ENCODE measurements around the gene ZBTB7C.

Gene ZBTB7C

GRCh38 chr18:48119204-48119603 is 290.0 kb downstream of the ZBTB7C start:
- no peak for DNase-seq (ENCODE audit: low read depth)

- no peak for DNase-seq (ENCODE audit: low read depth)
These were observed 292.1 kb downstream of the ZBTB7C start for GRCh38 chr18:48116873-48117630.

- no peak for DNase-seq (ENCODE audit: low read depth)
These were observed 293.2 kb downstream of the ZBTB7C start for GRCh38 chr18:48116017-48116416.

GRCh38 chr18:48113691-48114090 is 295.5 kb downstream of the ZBTB7C start:
- DNase-seq (ENCODE audit: low read depth): no peak

GRCh38 chr18:48111587-48111986 is 297.6 kb downstream of the ZBTB7C start:
- DNase-seq (ENCODE audit: low read depth): no peak

- no peak for DNase-seq (ENCODE audit: low read depth)
These were observed 298.4 kb downstream of the ZBTB7C start for GRCh38 chr18:48110797-48111196.

- DNase-seq (ENCODE audit: low read depth): no peak
These were observed 299.2 kb downstream of the ZBTB7C start for GRCh38 chr18:48109961-48110493.

GRCh38 chr18:48108136-48108535 is 301.0 kb downstream of the ZBTB7C start:
- DNase-seq (ENCODE audit: low read depth): no peak

- no peak for DNase-seq (ENCODE audit: low read depth)
These were observed 302.0 kb downstream of the ZBTB7C start for GRCh38 chr18:48106976-48107781.

GRCh38 chr18:48106498-48106897 is 302.7 kb downstream of the ZBTB7C start:
- DNase-seq (ENCODE audit: low read depth): no peak

GRCh38 chr18:48105317-48105716 is 303.9 kb downstream of the ZBTB7C start:
- no peak for DNase-seq (ENCODE audit: low read depth)

- no peak for DNase-seq (ENCODE audit: low read depth)
These were observed 304.5 kb downstream of the ZBTB7C start for GRCh38 chr18:48104705-48105104.

- DNase-seq (ENCODE audit: low read depth): no peak
These were observed 308.5 kb downstream of the ZBTB7C start for GRCh38 chr18:48100651-48101165.

- no peak for DNase-seq (ENCODE audit: low read depth)
These were observed 309.0 kb downstream of the ZBTB7C start for GRCh38 chr18:48100165-48100575.

- DNase-seq (ENCODE audit: low read depth): no peak
These were observed 309.6 kb downstream of the ZBTB7C start for GRCh38 chr18:48099481-48100164.

GRCh38 chr18:48098538-48098937 is 310.6 kb downstream of the ZBTB7C start:
- DNase-seq (ENCODE audit: low read depth): no peak

GRCh38 chr18:48098007-48098406 is 311.2 kb downstream of the ZBTB7C start:
- DNase-seq (ENCODE audit: low read depth): no peak

- no peak for DNase-seq (ENCODE audit: low read depth)
These were observed 313.5 kb downstream of the ZBTB7C start for GRCh38 chr18:48095726-48096125.

GRCh38 chr18:48093104-48093503 is 316.1 kb downstream of the ZBTB7C start:
- DNase-seq (ENCODE audit: low read depth): no peak

- DNase-seq (ENCODE audit: low read depth): no peak
These were observed 317.2 kb downstream of the ZBTB7C start for GRCh38 chr18:48091869-48092497.

GRCh38 chr18:48090702-48091101 is 318.5 kb downstream of the ZBTB7C start:
- no peak for DNase-seq (ENCODE audit: low read depth)

- no peak for DNase-seq (ENCODE audit: low read depth)
These were observed 319.2 kb downstream of the ZBTB7C start for GRCh38 chr18:48090021-48090420.
